Endothelial cell of umbilical vein (primary cell): ENCODE results near the gene DENND4A. TPM values are rescaled to one million over a fixed set of nuclear protein-coding genes. Genes with fewer than 3 reads are reported as not detected.

Source experiments
- BruUV-seq: library from RNA; stranded (reverse); fragments of 400-500 nt; replicated peaks from 2 replicates; lab custom pipeline; 2021; lab: Mats Ljungman, UMichigan
- CTCF ChIA-PET: fragments of 300-600, 350-600 bp; sonication (Branson Sonifier 250); formaldehyde crosslinking; loops from one replicate; lab custom pipeline; 2021; ENCODE audit warnings: antibody characterized with exemption, inconsistent platforms; lab: Charles Lee
- POLR2A ChIA-PET: fragments of 300-600, 350-600 bp; sonication (Branson Sonifier 250); formaldehyde crosslinking; loops from one replicate; lab custom pipeline; 2021; ENCODE audit warnings: antibody characterized with exemption, inconsistent platforms; lab: Charles Lee
- DNase-seq: peaks from one replicate; pipeline ENCODE4 v3.0.0-alpha.2; 2011; ENCODE audit warnings: low read depth, low spot score
- FAIRE-seq: peaks from 2 replicates; lab custom pipeline; 2011; peaks lifted over from hg19 to GRCh38; lab: Jason Lieb, UNC
- H2AFZ ChIP-seq: 2 replicates; pipeline ENCODE4 v1.6.0; 2012; ENCODE audit warnings: low read depth, low read length, control low read depth, inconsistent platforms
- H3K27ac ChIP-seq: 2 replicates; pipeline ENCODE4 v1.5.1; 2011; ENCODE audit warnings: low read depth, mild to moderate bottlenecking, control low read depth, low read length, moderate library complexity; ENCODE audit not compliant: insufficient read depth
- H3K27me3 ChIP-seq, 2 experiments: 2 replicates each; pipeline versions ENCODE4 v1.6.0 to v1.6.1; 2011; ENCODE audit warnings: low read length in 2 of 2, mixed read lengths in 1 of 2; ENCODE audit not compliant: control insufficient read depth in 2 of 2, insufficient read depth in 2 of 2
- H3K36me3 ChIP-seq, 2 experiments: 2 replicates in 1 of 2; 3 replicates in 1 of 2; pipeline ENCODE4 v1.5.1; 2011; ENCODE audit warnings: low read length in 2 of 2, mild to moderate bottlenecking in 1 of 2, moderate library complexity in 1 of 2; ENCODE audit not compliant: control insufficient read depth in 2 of 2, insufficient read depth in 2 of 2; ENCODE audit errors: extremely low read depth in 1 of 2
- H3K4me1 ChIP-seq: 3 replicates; pipeline ENCODE4 v1.5.1; 2011; ENCODE audit warnings: mild to moderate bottlenecking, low read length; ENCODE audit not compliant: control insufficient read depth, insufficient read depth; ENCODE audit errors: extremely low read depth
- H3K4me2 ChIP-seq: 2 replicates; pipeline ENCODE4 v1.6.1; 2011; ENCODE audit warnings: low read length, control low read depth, mixed read lengths; ENCODE audit not compliant: insufficient read depth
- H3K4me3 ChIP-seq, 3 experiments: fragments of 200-600 bp in 1 of 3; sonication (generic), shearing (Covaris generic) in 1 of 3; replicated peaks in 1 of 3; 2 replicates each; pipeline ENCODE4 v1.5.1; 2011 to 2016; ENCODE audit warnings: control low read depth in 3 of 3, low read length in 3 of 3, mild to moderate bottlenecking in 2 of 3, inconsistent platforms in 1 of 3, low read depth in 1 of 3, moderate library complexity in 1 of 3; ENCODE audit not compliant: insufficient read depth in 1 of 3
- H3K79me2 ChIP-seq: 2 replicates; pipeline ENCODE4 v1.6.0; 2012; ENCODE audit warnings: low read length, inconsistent platforms; ENCODE audit not compliant: control insufficient read depth, insufficient read depth
- H3K9ac ChIP-seq: replicated peaks from 2 replicates; pipeline ENCODE3; 2011; ENCODE audit warnings: low read length, control low read depth; ENCODE audit not compliant: insufficient read depth; ENCODE audit errors: extremely low read depth
- H3K9me1 ChIP-seq: replicated peaks from 3 replicates; pipeline ENCODE4 v1.6.0; 2011; ENCODE audit warnings: mild to moderate bottlenecking, low read length; ENCODE audit not compliant: control insufficient read depth, insufficient read depth; ENCODE audit errors: extremely low read depth
- H3K9me3 ChIP-seq: replicated peaks from 2 replicates; pipeline ENCODE4 v1.5.1; 2012; ENCODE audit warnings: low read length, inconsistent platforms; ENCODE audit not compliant: control insufficient read depth, insufficient read depth
- H4K20me1 ChIP-seq: replicated peaks from 2 replicates; pipeline ENCODE3; 2011; ENCODE audit warnings: mild to moderate bottlenecking, low read length; ENCODE audit not compliant: control insufficient read depth, insufficient read depth; ENCODE audit errors: extremely low read depth
- FOS ChIP-seq: IDR thresholded peaks from 2 replicates; pipeline ENCODE4 v1.6.1; 2011; ENCODE audit warnings: mild to moderate bottlenecking, low read length, moderate library complexity, borderline replicate concordance; ENCODE audit not compliant: insufficient read depth
- GATA2 ChIP-seq: IDR thresholded peaks from 2 replicates; pipeline ENCODE4 v1.7.0; 2011; ENCODE audit warnings: low read depth, mild to moderate bottlenecking, moderate library complexity, mixed read lengths, low read length; ENCODE audit not compliant: insufficient read length, insufficient read depth
- JUN ChIP-seq: IDR thresholded peaks from 2 replicates; pipeline ENCODE4 v1.6.1; 2011; ENCODE audit warnings: borderline replicate concordance, low read depth; ENCODE audit not compliant: insufficient read length, insufficient read depth
- MAX ChIP-seq: IDR thresholded peaks from 2 replicates; pipeline ENCODE4 v1.6.1; 2011; ENCODE audit not compliant: insufficient read depth, insufficient read length
- MYC ChIP-seq: IDR thresholded peaks from one replicate; pipeline ENCODE4 v1.6.1; 2011; ENCODE audit warnings: mild to moderate bottlenecking, low read depth, low read length
- POLR2A ChIP-seq: IDR thresholded peaks from 2 replicates; pipeline ENCODE4 v1.6.1; 2012; ENCODE audit warnings: low read depth, mild to moderate bottlenecking, control low read depth, low read length
- POLR2AphosphoS5 ChIP-seq: IDR thresholded peaks from 2 replicates; pipeline ENCODE4 v1.6.1; 2012; ENCODE audit warnings: low read depth, mild to moderate bottlenecking, control low read depth, low read length, moderate library complexity; ENCODE audit not compliant: insufficient read depth
- dilution Hi-C: fragments of 300-500 bp; cut with MboI; formaldehyde crosslinking; loops from one replicate; pipeline ENCODE4 v1.15.0; 2019; ENCODE audit warnings: low sequenced_read_pairs; ENCODE audit not compliant: extremely low pct_ligation_motif_present
- intact Hi-C: fragments of 100-400 bp; cut with micrococcal nuclease; formaldehyde crosslinking; loops from one replicate; pipeline ENCODE4 v1.10.0; 2022
- polyA plus RNA-seq, 4 experiments: library from polyadenylated mRNA; depleted of rRNA in 3 of 4; stranded (reverse) in 3 of 4; unstranded in 1 of 4; fragments of >200 nt; gene quantifications; 2 replicates each; pipeline versions ENCODE4 v1.2.1 to v1.2.3, GENCODE V29; 2011 to 2012; ENCODE audit warnings: missing spikeins in 1 of 4
- total RNA-seq: library from RNA; stranded (reverse); gene quantifications from 2 replicates; pipeline ENCODE4 v1.2.3, GENCODE V29; 2021
- TF ChIP-seq, protein P1 (sequence below), 2 donors: IDR thresholded peaks; 1 replicate in 1 of 2; 2 replicates in 1 of 2; pipeline ENCODE4 v1.5.1; 2011; ENCODE audit warnings: low read length in 2 of 2, mild to moderate bottlenecking in 2 of 2, moderate library complexity in 2 of 2, control low read depth in 1 of 2, inconsistent platforms in 1 of 2, low read depth in 1 of 2; ENCODE audit not compliant: insufficient read depth in 1 of 2; ENCODE audit errors: extremely low read depth in 1 of 2

Gene DENND4A
- total and polyA plus RNA-seq, 2 donors (not counting 3 experiments of a cell fraction or from before 2014, with no cell fraction given): 5.7 to 22.2 TPM

DNA sequence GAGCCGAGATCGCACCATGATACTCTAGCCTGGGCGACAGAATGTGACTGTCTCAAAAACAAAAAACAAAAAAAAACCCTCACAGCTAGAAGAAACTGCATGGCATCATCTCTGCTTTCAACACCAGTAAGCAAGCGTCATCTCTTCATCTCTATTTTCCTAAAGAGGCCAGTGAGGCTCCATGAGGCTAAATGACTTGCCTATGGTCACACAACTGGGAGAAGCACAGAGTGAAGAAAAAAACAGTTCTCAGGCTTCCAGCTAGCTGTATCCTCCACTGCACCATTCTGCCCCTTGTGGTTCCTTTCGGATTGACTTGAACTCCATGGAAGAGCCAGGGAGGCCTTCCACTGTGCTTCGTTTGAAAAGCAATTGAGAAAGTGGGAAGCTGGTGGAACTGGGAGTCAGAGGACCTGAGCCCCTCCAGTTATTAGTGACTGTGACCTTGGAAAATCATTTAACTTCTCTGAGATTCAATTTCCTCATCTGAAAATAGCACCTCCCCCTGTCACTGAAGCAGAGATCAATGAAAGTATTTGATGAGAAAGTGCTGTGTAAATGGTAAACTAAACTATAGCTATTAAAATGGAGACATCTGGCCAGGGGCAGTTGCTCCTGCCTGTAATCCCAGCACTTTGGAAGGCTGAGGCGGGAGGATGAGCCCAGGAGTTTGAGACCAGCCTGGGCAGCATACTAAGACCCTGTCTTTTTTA is 32.1 kb upstream of the DENND4A start:
- Histone ChIP-seq H3K27ac (no peak overlapping the region), H3K79me2 (no peaks in the 10 kb centered on the region), H3K27me3 (no peaks in the 10 kb centered on the region), H3K4me2 (no peak overlapping the region), H3K4me3 (no peak overlapping the region), H3K9ac (no peak overlapping the region), H3K9me1 (no peaks in the 10 kb centered on the region), H3K36me3 (no peaks in the 10 kb centered on the region), H4K20me1 (no peaks in the 10 kb centered on the region), H3K4me1 (peaks cover 13% of the 10 kb centered on the region), H3K9me3 (no peaks in the 10 kb centered on the region), H2AFZ (peak overlapping the region; percentile 85)
- dilution Hi-C loops (no loop called here), intact Hi-C loops (loop anchor here (5.0 kb wide), 1 partner anchor 87 kb away; no protein-coding TSS in a partner anchor)
- DNase-seq (peak; percentile 85), FAIRE-seq (peak; percentile 99)
- BruUV-seq: no TSS peak
- TF ChIP-seq, protein P1, sequence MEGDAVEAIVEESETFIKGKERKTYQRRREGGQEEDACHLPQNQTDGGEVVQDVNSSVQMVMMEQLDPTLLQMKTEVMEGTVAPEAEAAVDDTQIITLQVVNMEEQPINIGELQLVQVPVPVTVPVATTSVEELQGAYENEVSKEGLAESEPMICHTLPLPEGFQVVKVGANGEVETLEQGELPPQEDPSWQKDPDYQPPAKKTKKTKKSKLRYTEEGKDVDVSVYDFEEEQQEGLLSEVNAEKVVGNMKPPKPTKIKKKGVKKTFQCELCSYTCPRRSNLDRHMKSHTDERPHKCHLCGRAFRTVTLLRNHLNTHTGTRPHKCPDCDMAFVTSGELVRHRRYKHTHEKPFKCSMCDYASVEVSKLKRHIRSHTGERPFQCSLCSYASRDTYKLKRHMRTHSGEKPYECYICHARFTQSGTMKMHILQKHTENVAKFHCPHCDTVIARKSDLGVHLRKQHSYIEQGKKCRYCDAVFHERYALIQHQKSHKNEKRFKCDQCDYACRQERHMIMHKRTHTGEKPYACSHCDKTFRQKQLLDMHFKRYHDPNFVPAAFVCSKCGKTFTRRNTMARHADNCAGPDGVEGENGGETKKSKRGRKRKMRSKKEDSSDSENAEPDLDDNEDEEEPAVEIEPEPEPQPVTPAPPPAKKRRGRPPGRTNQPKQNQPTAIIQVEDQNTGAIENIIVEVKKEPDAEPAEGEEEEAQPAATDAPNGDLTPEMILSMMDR (IDR thresholded peaks at IDR 0.05; ENCODE audit: extremely low read depth in 1 of 2, insufficient read depth in 1 of 2, low read depth in 1 of 2, low read length in 2 of 2): peak; percentile 61 to 85
- TF ChIP-seq MYC: no peak
- ChIA-PET POLR2A (interaction anchor here (0.6 kb wide), 2 partner anchors 9 to 28 kb away, joined by 3 to 4 read pairs; no protein-coding TSS in a partner anchor), CTCF (interaction anchor here (0.6 to 2.7 kb wide), 41 partner anchors 8 to 213 kb away, joined by 3 to 29 read pairs (median 4); partner anchors contain the start of genes DENND4A, INTS14 and RAB11A)

GRCh38 chr15:65822316-65822715 is 30.2 kb upstream of the DENND4A start:
- Histone ChIP-seq H3K9ac (no peak overlapping the region), H3K9me1 (no peaks in the 10 kb centered on the region), H4K20me1 (no peaks in the 10 kb centered on the region), H3K27me3 (no peaks in the 10 kb centered on the region), H3K4me3 (no peak overlapping the region), H2AFZ (no peak overlapping the region), H3K9me3 (no peaks in the 10 kb centered on the region), H3K27ac (no peak overlapping the region), H3K36me3 (no peaks in the 10 kb centered on the region), H3K79me2 (no peaks in the 10 kb centered on the region), H3K4me2 (no peak overlapping the region), H3K4me1 (peaks cover 20% of the 10 kb centered on the region)
- intact Hi-C loops: loop anchor here (5.0 kb wide), 1 partner anchor 85 kb away; no protein-coding TSS in a partner anchor
- TF ChIP-seq POLR2AphosphoS5: no peak
- TF ChIP-seq, protein P1 (IDR thresholded peaks at IDR 0.05; ENCODE audit: extremely low read depth in 1 of 2, insufficient read depth in 1 of 2, low read depth in 1 of 2, low read length in 2 of 2): no peak
- TF ChIP-seq MYC: no peak
- TF ChIP-seq GATA2: no peak
- no peak for TF ChIP-seq POLR2A
- no peak for TF ChIP-seq JUN
- TF ChIP-seq MAX: no peak
- no peak for TF ChIP-seq FOS
- no peak for FAIRE-seq
- no peak for DNase-seq
- dilution Hi-C loops: no loop called here
- ChIA-PET POLR2A (no interaction called here), CTCF (interaction anchor here (0.7 to 1.4 kb wide), 3 partner anchors 15 to 47 kb away, joined by 3 read pairs; no protein-coding TSS in a partner anchor)
- no TSS peak for BruUV-seq
